ENCODE data around the gene RAMP2.

Gene RAMP2

GRCh38 chr17:42798383-42799380, 37.7 kb downstream of the RAMP2 start, which contains the start of the genes CNTD1 and COA3:
TSS of gene CNTD1 (plus strand) at chr17:42798861. CDS start at chr17:42799068, 207 bp downstream.
TSS of gene COA3 (minus strand) at chr17:42798704. CDS start at chr17:42798681, 23 bp downstream.
- Histone ChIP-seq H3K4me3 (ENCODE audit: low read depth, low read length) (peak within 1 kb of the TSS; percentile 77), H3K4me1 (ENCODE audit: control insufficient read depth, insufficient read depth, low read length) (peaks cover 15% of the 10 kb centered on the region), H3K9me3 (ENCODE audit: control insufficient read depth, insufficient read depth, low read depth, low read length) (no peaks in the 10 kb centered on the region), H3K27ac (ENCODE audit: extremely low read depth, low read depth, low read length) (peak within 1 kb of the TSS; percentile 68; the same call in 1 of the 2 replicates), H3K36me3 (ENCODE audit: control insufficient read depth in 2 of 2, insufficient read depth in 1 of 2, low read length in 2 of 2) (peaks cover 0 to 33% of the 10 kb centered on the region in 2 experiments; a peak in 1 of 3 replicates)
- CTCF ChIA-PET: interaction anchor here (0.6 to 3.2 kb wide), 8 partner anchors 21 to 589 kb away, joined by 3 to 23 read pairs (median 4); partner anchors contain the start of gene BECN1
- POLR2A ChIA-PET: interaction anchor here (0.7 to 2.4 kb wide), 9 partner anchors 11 to 382 kb away, joined by 3 to 13 read pairs (median 5); partner anchors contain the start of genes BECN1, VPS25 and WNK4
- no peak for TF ChIP-seq ZNF23 (tag by site-specific recombination; IDR thresholded peaks at IDR 0.05; ENCODE audit: borderline replicate concordance)
- TF ChIP-seq OSR2 (tag by site-specific recombination; IDR thresholded peaks at IDR 0.05): peak; percentile 91
- TF ChIP-seq ZNF266 (tag by site-specific recombination; IDR thresholded peaks at IDR 0.05; ENCODE audit: low read depth): no peak
- 0 out of 2 replicates have a peak, but pooled peaks have one; percentile 49 for TF ChIP-seq ZSCAN18 (tag by site-specific recombination; IDR thresholded peaks at IDR 0.05)
- TF ChIP-seq PBX3 (CRISPR knock-in tag; IDR thresholded peaks at IDR 0.05): peak; percentile 88
- TF ChIP-seq BCL6B (tag by site-specific recombination; IDR thresholded peaks at IDR 0.05): no peak
- no peak for TF ChIP-seq ZNF133 (tag by site-specific recombination; IDR thresholded peaks at IDR 0.05)
- no peak for TF ChIP-seq ZNF521 (tag by site-specific recombination; IDR thresholded peaks at IDR 0.05)
- TF ChIP-seq ZNF18 (tag by site-specific recombination; IDR thresholded peaks at IDR 0.05): peak; percentile 59; the same call in 1 of the 2 replicates
- no peak for TF ChIP-seq TCF7L2 (IDR thresholded peaks at IDR 0.05; ENCODE audit: borderline replicate concordance, low read depth, low read length)
- no peak for TF ChIP-seq ZNF530 (tag by site-specific recombination; IDR thresholded peaks at IDR 0.05; ENCODE audit: low read depth)
- no peak for TF ChIP-seq ZNF670 (tag by site-specific recombination; IDR thresholded peaks at IDR 0.05; ENCODE audit: low read depth)
- peak; percentile 76 for TF ChIP-seq ZNF394 (tag by site-specific recombination; IDR thresholded peaks at IDR 0.05; ENCODE audit: borderline replicate concordance)
- TF ChIP-seq GLI2 (tag by site-specific recombination; IDR thresholded peaks at IDR 0.05; ENCODE audit: borderline replicate concordance, low read depth): no peak
- peak; percentile 16; the same call in 1 of the 2 replicates for TF ChIP-seq ZNF24 (tag by site-specific recombination; IDR thresholded peaks at IDR 0.05)
- no peak for TF ChIP-seq PRDM2 (tag by site-specific recombination; IDR thresholded peaks at IDR 0.05; ENCODE audit: borderline replicate concordance)
- no peak for TF ChIP-seq ZNF174 (tag by site-specific recombination; IDR thresholded peaks at IDR 0.05)
- no peak for TF ChIP-seq ZNF138 (tag by site-specific recombination; IDR thresholded peaks at IDR 0.05; ENCODE audit: borderline replicate concordance)
- TF ChIP-seq ZNF157 (tag by site-specific recombination; IDR thresholded peaks at IDR 0.05): no peak
- peak; percentile 94 for TF ChIP-seq ZBTB20 (tag by site-specific recombination; IDR thresholded peaks at IDR 0.05)
- no peak for TF ChIP-seq ZNF776 (tag by site-specific recombination; IDR thresholded peaks at IDR 0.05; ENCODE audit: borderline replicate concordance)
- TF ChIP-seq ZSCAN5A (tag by site-specific recombination; IDR thresholded peaks at IDR 0.05): no peak

Data from HEK293 (cell line).